ENCODE data around the gene EFCAB11.

Gene EFCAB11

GRCh38 chr14:89947344-89947743 lies 7.2 kb downstream of the EFCAB11 start:
- Histone ChIP-seq H3K36me3 (ENCODE audit: insufficient read depth, insufficient read length, low read length) (peaks cover 6% of the 10 kb centered on the region), H3K9ac (ENCODE audit: insufficient read length, low read depth) (no peak overlapping the region), H3K4me3 (ENCODE audit: insufficient read length, low read depth) (no peak overlapping the region), H3K4me1 (ENCODE audit: insufficient read depth, insufficient read length) (no peaks in the 10 kb centered on the region), H3K9me3 (ENCODE audit: insufficient read depth, low read length) (no peaks in the 10 kb centered on the region), H3K27me3 (ENCODE audit: insufficient read depth, insufficient read length) (no peaks in the 10 kb centered on the region)
- DNase-seq (ENCODE audit: low read depth, low spot score) = no peak
- no peak for TF ChIP-seq ZNF274 (IDR thresholded peaks at IDR 0.05; ENCODE audit: low read depth, low read length)
- TF ChIP-seq YY1 (IDR thresholded peaks at IDR 0.05; ENCODE audit: insufficient read depth, insufficient read length) = no peak
- TF ChIP-seq SUZ12 (IDR thresholded peaks at IDR 0.05; ENCODE audit: extremely low read depth, insufficient read depth, insufficient read length) = no peak

GRCh38 chr14:89941830-89942377 lies 12.6 kb downstream of the EFCAB11 start:
- H3K9ac ChIP-seq (ENCODE audit: insufficient read length, low read depth) = no peak overlapping the region
- no peak overlapping the region for H3K4me3 ChIP-seq (ENCODE audit: insufficient read length, low read depth)
- no peaks in the 10 kb centered on the region for H3K36me3 ChIP-seq (ENCODE audit: insufficient read depth, insufficient read length, low read length)

GRCh38 chr14:89936654-89937185 lies 17.8 kb downstream of the EFCAB11 start:
- Histone ChIP-seq H3K4me3 (ENCODE audit: insufficient read length, low read depth) (no peak overlapping the region), H3K36me3 (ENCODE audit: insufficient read depth, insufficient read length, low read length) (no peaks in the 10 kb centered on the region), H3K9me3 (ENCODE audit: insufficient read depth, low read length) (no peaks in the 10 kb centered on the region), H3K9ac (ENCODE audit: insufficient read length, low read depth) (no peak overlapping the region), H3K27me3 (ENCODE audit: insufficient read depth, insufficient read length) (no peaks in the 10 kb centered on the region), H3K4me1 (ENCODE audit: insufficient read depth, insufficient read length) (no peaks in the 10 kb centered on the region)
- TF ChIP-seq ZNF274 (IDR thresholded peaks at IDR 0.05; ENCODE audit: low read depth, low read length) = no peak
- no peak for TF ChIP-seq SUZ12 (IDR thresholded peaks at IDR 0.05; ENCODE audit: extremely low read depth, insufficient read depth, insufficient read length)
- TF ChIP-seq YY1 (IDR thresholded peaks at IDR 0.05; ENCODE audit: insufficient read depth, insufficient read length) = no peak
- DNase-seq (ENCODE audit: low read depth, low spot score) = no peak

More at GRCh38 chr14:89941830-89942377, 12.6 kb downstream of the EFCAB11 start:
- no peaks in the 10 kb centered on the region for H3K4me1 ChIP-seq (ENCODE audit: insufficient read depth, insufficient read length)
- no peaks in the 10 kb centered on the region for H3K27me3 ChIP-seq (ENCODE audit: insufficient read depth, insufficient read length)
- TF ChIP-seq YY1 (IDR thresholded peaks at IDR 0.05; ENCODE audit: insufficient read depth, insufficient read length) = no peak
- TF ChIP-seq ZNF274 (IDR thresholded peaks at IDR 0.05; ENCODE audit: low read depth, low read length) = no peak
- TF ChIP-seq SUZ12 (IDR thresholded peaks at IDR 0.05; ENCODE audit: extremely low read depth, insufficient read depth, insufficient read length) = no peak
- DNase-seq (ENCODE audit: low read depth, low spot score) = no peak
- no peaks in the 10 kb centered on the region for H3K9me3 ChIP-seq (ENCODE audit: insufficient read depth, low read length)

GRCh38 chr14:89933002-89933401 lies 21.5 kb downstream of the EFCAB11 start:
- no peak for TF ChIP-seq YY1 (IDR thresholded peaks at IDR 0.05; ENCODE audit: insufficient read depth, insufficient read length)
- TF ChIP-seq ZNF274 (IDR thresholded peaks at IDR 0.05; ENCODE audit: low read depth, low read length) = no peak

GRCh38 chr14:89927186-89927865 lies 27.2 kb downstream of the EFCAB11 start:
- no peaks in the 10 kb centered on the region for H3K4me1 ChIP-seq (ENCODE audit: insufficient read depth, insufficient read length)
- H3K27me3 ChIP-seq (ENCODE audit: insufficient read depth, insufficient read length) = no peaks in the 10 kb centered on the region
- H3K36me3 ChIP-seq (ENCODE audit: insufficient read depth, insufficient read length, low read length) = no peaks in the 10 kb centered on the region

More at GRCh38 chr14:89933002-89933401, 21.5 kb downstream of the EFCAB11 start:
- Histone ChIP-seq H3K4me3 (ENCODE audit: insufficient read length, low read depth) (no peak overlapping the region), H3K27me3 (ENCODE audit: insufficient read depth, insufficient read length) (no peaks in the 10 kb centered on the region), H3K9ac (ENCODE audit: insufficient read length, low read depth) (no peak overlapping the region), H3K9me3 (ENCODE audit: insufficient read depth, low read length) (no peaks in the 10 kb centered on the region), H3K36me3 (ENCODE audit: insufficient read depth, insufficient read length, low read length) (no peaks in the 10 kb centered on the region), H3K4me1 (ENCODE audit: insufficient read depth, insufficient read length) (no peaks in the 10 kb centered on the region)
- DNase-seq (ENCODE audit: low read depth, low spot score) = no peak

GRCh38 chr14:89926694-89927093 lies 27.8 kb downstream of the EFCAB11 start:
- no peak for DNase-seq (ENCODE audit: low read depth, low spot score)
- Histone ChIP-seq H3K9ac (ENCODE audit: insufficient read length, low read depth) (no peak overlapping the region), H3K4me3 (ENCODE audit: insufficient read length, low read depth) (no peak overlapping the region), H3K36me3 (ENCODE audit: insufficient read depth, insufficient read length, low read length) (no peaks in the 10 kb centered on the region), H3K9me3 (ENCODE audit: insufficient read depth, low read length) (no peaks in the 10 kb centered on the region), H3K4me1 (ENCODE audit: insufficient read depth, insufficient read length) (no peaks in the 10 kb centered on the region), H3K27me3 (ENCODE audit: insufficient read depth, insufficient read length) (no peaks in the 10 kb centered on the region)
- TF ChIP-seq YY1 (IDR thresholded peaks at IDR 0.05; ENCODE audit: insufficient read depth, insufficient read length) = no peak

More at GRCh38 chr14:89927186-89927865, 27.2 kb downstream of the EFCAB11 start:
- no peak overlapping the region for H3K9ac ChIP-seq (ENCODE audit: insufficient read length, low read depth)
- H3K9me3 ChIP-seq (ENCODE audit: insufficient read depth, low read length) = no peaks in the 10 kb centered on the region
- TF ChIP-seq ZNF274 (IDR thresholded peaks at IDR 0.05; ENCODE audit: low read depth, low read length) (no peak), SUZ12 (IDR thresholded peaks at IDR 0.05; ENCODE audit: extremely low read depth, insufficient read depth, insufficient read length) (no peak), YY1 (IDR thresholded peaks at IDR 0.05; ENCODE audit: insufficient read depth, insufficient read length) (no peak)
- no peak for DNase-seq (ENCODE audit: low read depth, low spot score)
- no peak overlapping the region for H3K4me3 ChIP-seq (ENCODE audit: insufficient read length, low read depth)

- no peak for DNase-seq (ENCODE audit: low read depth, low spot score)
- Histone ChIP-seq H3K36me3 (ENCODE audit: insufficient read depth, insufficient read length, low read length) (no peaks in the 10 kb centered on the region), H3K4me3 (ENCODE audit: insufficient read length, low read depth) (no peak overlapping the region), H3K9ac (ENCODE audit: insufficient read length, low read depth) (no peak overlapping the region), H3K27me3 (ENCODE audit: insufficient read depth, insufficient read length) (no peaks in the 10 kb centered on the region), H3K4me1 (ENCODE audit: insufficient read depth, insufficient read length) (no peaks in the 10 kb centered on the region), H3K9me3 (ENCODE audit: insufficient read depth, low read length) (no peaks in the 10 kb centered on the region)
- no peak for TF ChIP-seq ZNF274 (IDR thresholded peaks at IDR 0.05; ENCODE audit: low read depth, low read length)
- TF ChIP-seq YY1 (IDR thresholded peaks at IDR 0.05; ENCODE audit: insufficient read depth, insufficient read length) = no peak
- no peak for TF ChIP-seq SUZ12 (IDR thresholded peaks at IDR 0.05; ENCODE audit: extremely low read depth, insufficient read depth, insufficient read length)
Observed at GRCh38 chr14:89924268-89924667, 30.3 kb downstream of the EFCAB11 start.
